ENCODE results near the gene TIMM10.
"Not testable (repeated sequence)": the region's sequence is repeated elsewhere in the genome, so short reads cannot be mapped to it uniquely, and the experiment has no call there.

Gene TIMM10

GRCh38 chr11:57551941-57552340 is 21.4 kb upstream of the TIMM10 start:
- no peak overlapping the region for H3K4me3 Mint-ChIP-seq
- peaks cover 95% of the 10 kb centered on the region for H3K36me3 Mint-ChIP-seq (ENCODE audit: low read depth)
- no peak overlapping the region for H3K27ac Mint-ChIP-seq
- intact Hi-C loops (cut with micrococcal nuclease), result no loop called here
- no peaks in the 10 kb centered on the region for H3K27me3 Mint-ChIP-seq
- peaks cover 10% of the 10 kb centered on the region for H3K4me1 Mint-ChIP-seq (ENCODE audit: low read depth)
- no peaks in the 10 kb centered on the region for H3K9me3 Mint-ChIP-seq

DNA sequence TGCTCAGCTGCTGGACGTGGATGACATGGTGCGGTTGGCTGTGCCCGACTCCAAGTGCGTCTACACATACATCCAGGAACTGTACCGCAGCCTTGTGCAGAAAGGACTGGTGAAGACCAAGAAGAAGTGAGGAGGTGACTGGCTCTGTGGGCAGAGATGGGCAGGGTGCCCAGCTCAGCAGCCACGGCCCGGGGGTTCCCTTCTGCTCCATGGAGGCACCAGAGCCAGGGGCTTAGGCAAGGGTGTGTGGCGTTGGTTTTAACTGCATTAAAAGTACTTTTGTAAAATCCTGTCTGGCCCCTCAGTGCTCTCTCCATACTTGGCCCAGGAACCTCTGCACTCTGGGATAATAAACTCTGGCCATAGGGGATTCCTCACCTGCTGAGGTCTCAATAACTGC is 19.4 kb upstream of the TIMM10 start:
- Mint-ChIP-seq H3K27ac (no peak overlapping the region), H3K4me3 (no peak overlapping the region), H3K27me3 (no peaks in the 10 kb centered on the region), H3K36me3 (ENCODE audit: low read depth) (peaks cover 76% of the 10 kb centered on the region), H3K9me3 (no peaks in the 10 kb centered on the region), H3K4me1 (ENCODE audit: low read depth) (peaks cover 11% of the 10 kb centered on the region)
- intact Hi-C loops (cut with micrococcal nuclease), result no loop called here

DNA sequence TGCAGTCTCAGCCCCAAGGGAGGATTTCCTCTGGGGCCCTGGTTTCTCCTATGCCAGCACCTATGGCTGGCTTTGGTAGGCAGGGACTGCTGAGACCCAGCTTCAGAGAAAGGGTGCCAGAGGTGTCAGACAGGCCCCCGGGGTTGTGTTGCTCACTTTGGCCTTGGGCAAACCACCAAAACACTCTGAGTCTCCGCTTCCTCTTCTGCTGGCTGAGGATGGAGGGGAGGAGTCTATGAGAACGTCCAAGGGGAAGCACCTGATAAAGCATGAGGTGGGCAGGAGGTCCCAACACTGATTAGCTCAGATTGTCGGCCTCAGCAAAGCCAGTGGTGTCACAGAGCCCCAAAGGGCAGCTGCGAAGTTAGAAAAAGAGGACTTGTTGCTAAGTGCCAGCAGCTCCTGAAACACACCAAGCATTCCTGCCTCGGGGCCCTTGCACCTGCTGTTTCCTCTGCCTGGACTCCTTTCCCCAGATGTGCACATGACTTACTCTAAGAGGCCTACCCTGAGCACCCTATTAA is 17.4 kb upstream of the TIMM10 start:
- H3K4me3 Mint-ChIP-seq, result no peak overlapping the region
- intact Hi-C loops (cut with micrococcal nuclease), result no loop called here
- peak overlapping the region; percentile 48 for H3K27ac Mint-ChIP-seq
- H3K27me3 Mint-ChIP-seq, result no peaks in the 10 kb centered on the region
- H3K9me3 Mint-ChIP-seq, result no peaks in the 10 kb centered on the region
- peaks cover 11% of the 10 kb centered on the region for H3K4me1 Mint-ChIP-seq (ENCODE audit: low read depth)
- peaks cover 55% of the 10 kb centered on the region for H3K36me3 Mint-ChIP-seq (ENCODE audit: low read depth)

GRCh38 chr11:57546869-57547475 is 16.4 kb upstream of the TIMM10 start:
- Mint-ChIP-seq H3K27me3 (no peaks in the 10 kb centered on the region), H3K36me3 (ENCODE audit: low read depth) (peaks cover 46% of the 10 kb centered on the region), H3K4me3 (no peak overlapping the region), H3K27ac (peak overlapping the region; percentile 48), H3K4me1 (ENCODE audit: low read depth) (peaks cover 11% of the 10 kb centered on the region), H3K9me3 (no peaks in the 10 kb centered on the region)
- intact Hi-C loops (cut with micrococcal nuclease), result no loop called here

DNA sequence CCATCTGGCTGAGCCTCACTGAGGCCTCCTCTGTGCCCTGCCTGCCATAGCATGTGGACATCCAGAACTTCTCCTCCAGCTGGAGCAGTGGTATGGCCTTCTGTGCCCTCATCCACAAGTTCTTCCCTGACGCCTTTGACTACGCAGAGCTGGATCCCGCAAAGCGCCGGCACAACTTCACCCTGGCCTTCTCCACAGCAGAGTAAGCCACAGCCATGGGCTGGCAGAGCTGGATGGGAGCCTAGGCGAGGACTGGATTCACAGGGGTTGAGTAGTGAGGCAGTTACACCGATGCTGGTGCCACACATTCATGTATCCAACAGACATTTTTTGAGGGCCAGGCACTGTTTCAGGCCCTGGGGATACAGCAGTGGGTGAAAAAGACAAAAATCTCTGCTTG is 15.9 kb upstream of the TIMM10 start:
- Mint-ChIP-seq H3K27ac (no peak overlapping the region), H3K4me3 (no peak overlapping the region), H3K4me1 (ENCODE audit: low read depth) (peaks cover 11% of the 10 kb centered on the region), H3K36me3 (ENCODE audit: low read depth) (peaks cover 41% of the 10 kb centered on the region), H3K27me3 (no peaks in the 10 kb centered on the region), H3K9me3 (no peaks in the 10 kb centered on the region)
- intact Hi-C loops (cut with micrococcal nuclease), result no loop called here

GRCh38 chr11:57545883-57546282 is 15.3 kb upstream of the TIMM10 start:
- Mint-ChIP-seq H3K27ac (no peak overlapping the region), H3K4me1 (ENCODE audit: low read depth) (peaks cover 11% of the 10 kb centered on the region), H3K36me3 (ENCODE audit: low read depth) (peaks cover 38% of the 10 kb centered on the region), H3K9me3 (no peaks in the 10 kb centered on the region), H3K27me3 (no peaks in the 10 kb centered on the region), H3K4me3 (no peak overlapping the region)
- intact Hi-C loops (cut with micrococcal nuclease), result no loop called here

GRCh38 chr11:57544566-57544965 is 14.0 kb upstream of the TIMM10 start:
- intact Hi-C loops (cut with micrococcal nuclease), result no loop called here
- peaks cover 25% of the 10 kb centered on the region for H3K36me3 Mint-ChIP-seq (ENCODE audit: low read depth)
- no peaks in the 10 kb centered on the region for H3K27me3 Mint-ChIP-seq
- H3K4me3 Mint-ChIP-seq, result no peak overlapping the region
- no peaks in the 10 kb centered on the region for H3K9me3 Mint-ChIP-seq
- no peak overlapping the region for H3K27ac Mint-ChIP-seq
- peaks cover 11% of the 10 kb centered on the region for H3K4me1 Mint-ChIP-seq (ENCODE audit: low read depth)

GRCh38 chr11:57543593-57543992 is 13.0 kb upstream of the TIMM10 start:
- Mint-ChIP-seq H3K27ac (no peak overlapping the region), H3K9me3 (no peaks in the 10 kb centered on the region)

GRCh38 chr11:57542582-57542981 is 12.0 kb upstream of the TIMM10 start:
- intact Hi-C loops (cut with micrococcal nuclease), result no loop called here
- Mint-ChIP-seq H3K27ac (no peak overlapping the region), H3K27me3 (no peaks in the 10 kb centered on the region)

More at GRCh38 chr11:57543593-57543992, 13.0 kb upstream of the TIMM10 start:
- intact Hi-C loops (cut with micrococcal nuclease), result no loop called here
- Mint-ChIP-seq H3K27me3 (no peaks in the 10 kb centered on the region), H3K4me1 (ENCODE audit: low read depth) (peaks cover 11% of the 10 kb centered on the region), H3K36me3 (ENCODE audit: low read depth) (peaks cover 17% of the 10 kb centered on the region), H3K4me3 (no peak overlapping the region)

GRCh38 chr11:57541169-57541568 is 10.6 kb upstream of the TIMM10 start:
- Mint-ChIP-seq H3K4me1 (ENCODE audit: low read depth) (no peaks in the 10 kb centered on the region), H3K36me3 (ENCODE audit: low read depth) (peaks cover 6% of the 10 kb centered on the region)
- intact Hi-C loops (cut with micrococcal nuclease), result no loop called here

More at GRCh38 chr11:57542582-57542981, 12.0 kb upstream of the TIMM10 start:
- Mint-ChIP-seq H3K4me3 (no peak overlapping the region), H3K36me3 (ENCODE audit: low read depth) (peaks cover 13% of the 10 kb centered on the region), H3K9me3 (no peaks in the 10 kb centered on the region), H3K4me1 (ENCODE audit: low read depth) (peaks cover 7% of the 10 kb centered on the region)

DNA sequence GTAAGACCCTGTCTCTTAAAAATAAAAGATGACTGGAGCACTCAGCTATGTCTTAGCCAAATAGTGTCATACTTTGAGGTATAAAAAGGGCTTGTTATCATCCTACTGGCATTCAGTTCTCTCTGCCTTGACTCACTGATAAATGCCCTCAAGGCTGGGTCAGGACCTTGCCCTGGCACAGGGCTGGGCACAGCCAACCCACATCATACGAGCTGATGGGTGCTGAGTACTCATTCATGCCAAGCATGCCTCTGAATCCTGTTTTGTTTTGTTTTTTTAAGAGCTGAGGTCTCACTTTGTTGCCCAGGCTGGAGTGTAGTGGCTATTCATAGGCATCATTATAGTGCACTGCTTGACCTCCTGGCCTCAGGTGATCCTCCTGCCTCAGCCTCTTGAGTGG is 8.8 kb upstream of the TIMM10 start:
- intact Hi-C loops (cut with micrococcal nuclease), result no loop called here

More at GRCh38 chr11:57541169-57541568, 10.6 kb upstream of the TIMM10 start:
- no peaks in the 10 kb centered on the region for H3K9me3 Mint-ChIP-seq
- H3K27ac Mint-ChIP-seq, result no peak overlapping the region
- no peaks in the 10 kb centered on the region for H3K27me3 Mint-ChIP-seq
- no peak overlapping the region for H3K4me3 Mint-ChIP-seq

GRCh38 chr11:57536947-57537619 is 6.5 kb upstream of the TIMM10 start, which contains the start of gene SMTNL1:
TSS of gene SMTNL1 (plus strand) at chr11:57537595. CDS start at chr11:57542643, 5,048 bp downstream.
- no peak within 1 kb of the TSS for H3K27ac Mint-ChIP-seq

More for the DNA sequence above, 8.8 kb upstream of the TIMM10 start:
- Mint-ChIP-seq H3K27ac (no peak overlapping the region), H3K36me3 (ENCODE audit: low read depth) (peaks cover 6% of the 10 kb centered on the region), H3K27me3 (no peaks in the 10 kb centered on the region), H3K9me3 (no peaks in the 10 kb centered on the region), H3K4me1 (ENCODE audit: low read depth) (no peaks in the 10 kb centered on the region), H3K4me3 (no peak overlapping the region)

DNA sequence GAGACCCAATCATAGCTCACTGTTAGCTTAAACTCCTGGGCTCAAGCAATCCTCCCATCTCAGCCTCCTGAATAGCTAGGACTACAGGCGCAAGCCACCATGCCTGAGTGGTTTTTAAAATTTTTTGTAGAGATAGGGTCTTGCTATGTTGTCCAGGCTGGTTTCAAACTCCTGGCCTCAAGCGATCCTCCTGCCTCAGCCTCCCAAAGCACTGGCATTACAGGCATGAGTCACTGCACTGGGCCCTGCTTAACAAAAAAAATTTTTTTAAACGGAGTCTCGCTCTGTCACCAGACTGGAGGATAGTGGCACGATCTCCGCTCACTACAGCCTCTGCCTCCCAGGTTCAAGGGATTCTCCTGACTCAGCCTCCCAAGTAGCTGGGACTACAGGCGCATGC is 3.9 kb upstream of the TIMM10 start:
- H3K4me3 Mint-ChIP-seq, H3K27ac Mint-ChIP-seq, H3K9me3 Mint-ChIP-seq, H3K27me3 Mint-ChIP-seq: not testable (repeated sequence)
- intact Hi-C loops (cut with micrococcal nuclease), result loop anchor here (5.0 kb wide), 1 partner anchor 197 kb away; the partner anchor contains the start of genes P2RX3 and SSRP1
- Mint-ChIP-seq H3K36me3 (ENCODE audit: low read depth) (peaks cover 15% of the 10 kb centered on the region), H3K4me1 (ENCODE audit: low read depth) (peaks cover 20% of the 10 kb centered on the region)

More at GRCh38 chr11:57536947-57537619, 6.5 kb upstream of the TIMM10 start, which contains the start of gene SMTNL1:
- no peak within 1 kb of the TSS for H3K4me3 Mint-ChIP-seq
- no peaks in the 10 kb centered on the region for H3K9me3 Mint-ChIP-seq
- peaks cover 6% of the 10 kb centered on the region for H3K36me3 Mint-ChIP-seq (ENCODE audit: low read depth)
- H3K27me3 Mint-ChIP-seq, result no peaks in the 10 kb centered on the region
- peaks cover under 1% of the 10 kb centered on the region for H3K4me1 Mint-ChIP-seq (ENCODE audit: low read depth)
- intact Hi-C loops (cut with micrococcal nuclease), result no loop called here

DNA sequence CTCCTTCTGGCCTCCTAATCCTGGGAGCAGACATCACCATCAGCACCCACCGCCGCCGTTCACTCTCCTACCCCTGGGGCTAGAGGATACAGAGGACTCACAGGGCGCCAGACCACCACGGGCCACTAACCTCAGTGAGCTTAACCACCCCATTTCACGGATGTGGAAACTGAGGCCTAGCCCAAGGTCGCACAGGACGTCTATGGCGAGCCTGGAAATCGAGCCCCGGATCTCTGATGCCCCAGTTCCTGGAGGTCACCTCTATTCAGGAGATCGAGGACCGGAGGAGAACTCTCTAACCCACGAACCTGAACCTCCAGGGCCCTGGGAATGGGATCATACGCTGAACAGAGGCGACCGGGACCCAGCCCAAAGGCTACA is 349 bp downstream of the TIMM10 start:
- Mint-ChIP-seq H3K36me3 (ENCODE audit: low read depth) (peaks cover 32% of the 10 kb centered on the region), H3K4me3 (peak overlapping the region; percentile 91), H3K9me3 (no peaks in the 10 kb centered on the region), H3K27ac (peak overlapping the region; percentile 89), H3K27me3 (no peaks in the 10 kb centered on the region), H3K4me1 (ENCODE audit: low read depth) (peaks cover 25% of the 10 kb centered on the region)
- intact Hi-C loops (cut with micrococcal nuclease), result loop anchor here (2.0 to 5.0 kb wide), 2 partner anchors 37 to 193 kb away; partner anchors contain the start of genes P2RX3, SSRP1 and UBE2L6

Measured in dendritic cell treated with granulocyte-macrophage colony-stimulating factor and Interleukin-4, amounts not matched to agents 40 ng/mL and 50 ng/mL, for 4 days (primary cell).